ACC112 (cell line): ENCODE data around the gene GALT.
"Not testable (repeated sequence)": the region's sequence is repeated elsewhere in the genome, so short reads cannot be mapped to it uniquely, and the experiment has no call there.

ENCODE experiments used
- H2AFZ ChIP-seq: fragments of 200-600 bp; sonication (generic); one replicate; pipeline ENCODE4 v1.6.0; 2017; ENCODE audit warnings: antibody characterized with exemption, low read length; ENCODE audit not compliant: unreplicated experiment
- H3K27ac ChIP-seq: fragments of 200-600 bp; sonication (generic); 2 replicates; pipeline ENCODE4 v1.5.1; 2014; ENCODE audit warnings: low read depth, mild to moderate bottlenecking, antibody characterized with exemption, low read length, moderate library complexity
- H3K27me3 ChIP-seq: fragments of 200-600 bp; sonication (generic); 2 replicates; pipeline ENCODE4 v1.6.1; 2014; ENCODE audit warnings: mild to moderate bottlenecking, antibody characterized with exemption, low read length, moderate library complexity, mixed read lengths; ENCODE audit not compliant: insufficient read depth
- H3K36me3 ChIP-seq: fragments of 200-600 bp; sonication (generic); 2 replicates; pipeline ENCODE4 v1.6.1; 2016; ENCODE audit warnings: mild to moderate bottlenecking, antibody characterized with exemption, low read length, moderate library complexity, mixed read lengths; ENCODE audit not compliant: insufficient read depth
- H3K4me1 ChIP-seq: fragments of 200-600 bp; sonication (generic); one replicate; pipeline ENCODE4 v1.6.1; 2016; ENCODE audit warnings: low read length, mixed read lengths; ENCODE audit not compliant: insufficient read depth, unreplicated experiment, control insufficient read depth
- H3K4me3 ChIP-seq: fragments of 200-600 bp; sonication (generic); 2 replicates; pipeline ENCODE4 v1.5.1; 2014; ENCODE audit warnings: mild to moderate bottlenecking, low read depth, low read length
- H3K79me2 ChIP-seq: fragments of 200-600 bp; sonication (generic); one replicate; pipeline ENCODE4 v1.6.0; 2016; ENCODE audit warnings: low read length; ENCODE audit not compliant: control insufficient read depth, unreplicated experiment, insufficient read depth

The GALT gene

DNA sequence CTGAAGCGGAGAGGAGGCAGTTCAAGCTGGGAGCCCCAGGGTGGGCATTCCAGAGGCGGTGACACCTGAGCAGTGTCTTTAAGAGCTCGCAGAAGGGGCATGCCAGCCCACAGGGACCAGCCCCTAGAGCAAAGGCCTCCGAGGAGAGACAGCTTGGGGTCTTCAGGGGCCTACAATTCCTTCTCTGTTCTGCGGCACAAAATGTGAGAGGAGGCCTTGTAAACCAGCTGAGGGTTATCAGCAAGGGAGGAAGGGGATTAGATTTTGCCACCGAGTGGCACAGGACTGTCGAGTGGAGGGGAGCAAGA, 8.4 kb upstream of the GALT start:
- Histone ChIP-seq H3K27me3 (no peaks in the 10 kb centered on the region), H3K27ac (no peak overlapping the region), H3K4me3 (peak overlapping the region; percentile 98), H3K79me2 (peaks cover 23% of the 10 kb centered on the region), H2AFZ (peak overlapping the region; percentile 91), H3K36me3 (no peaks in the 10 kb centered on the region), H3K4me1 (peaks cover 18% of the 10 kb centered on the region)

DNA sequence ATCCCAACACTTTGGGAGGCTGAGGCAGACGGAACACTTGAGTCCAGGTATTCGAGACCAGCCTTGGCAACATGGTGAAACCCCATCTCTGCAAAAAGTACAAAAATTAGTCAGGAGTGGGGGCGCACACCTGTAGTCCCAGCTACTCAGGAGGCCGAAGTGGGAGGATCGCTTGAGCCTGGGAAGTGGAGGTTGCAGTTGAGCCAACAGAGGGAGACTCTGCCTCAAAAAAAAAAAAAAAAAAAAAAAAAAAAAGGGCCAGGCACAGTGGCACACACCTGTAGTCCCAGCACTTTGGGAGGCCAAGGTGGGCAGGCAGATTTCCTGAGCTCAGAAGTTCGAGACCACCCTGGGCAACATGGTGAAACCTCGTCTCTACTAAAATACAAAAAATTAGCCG, 7.2 kb upstream of the GALT start:
- not testable (repeated sequence) for H3K27me3 ChIP-seq, H2AFZ ChIP-seq, H3K27ac ChIP-seq, H3K4me3 ChIP-seq, H3K36me3 ChIP-seq
- Histone ChIP-seq H3K79me2 (peaks cover 23% of the 10 kb centered on the region), H3K4me1 (peaks cover 18% of the 10 kb centered on the region)

DNA sequence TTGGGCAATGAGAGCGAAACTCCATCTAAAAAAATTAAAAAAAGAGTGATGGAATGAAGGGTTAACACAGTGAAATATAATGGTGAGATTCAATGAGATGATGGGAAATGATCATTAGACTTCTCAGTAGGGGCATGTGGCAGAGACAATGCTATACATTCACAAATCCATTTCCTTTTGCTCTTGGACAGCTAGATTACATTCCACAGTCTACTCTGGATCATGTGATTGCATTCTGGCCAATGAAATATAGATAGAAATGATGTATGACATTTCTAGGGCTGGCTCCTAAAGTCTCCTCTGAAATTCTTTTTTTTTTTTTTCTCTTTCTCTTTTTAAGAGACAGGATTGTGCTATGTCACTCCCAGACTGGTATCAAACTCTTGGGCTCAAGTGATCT, 3.8 kb upstream of the GALT start:
- Histone ChIP-seq H3K79me2 (peaks cover 6% of the 10 kb centered on the region), H3K27ac (no peak overlapping the region), H3K27me3 (no peaks in the 10 kb centered on the region), H2AFZ (no peak overlapping the region), H3K4me3 (no peak overlapping the region), H3K4me1 (peaks cover 19% of the 10 kb centered on the region), H3K36me3 (no peaks in the 10 kb centered on the region)

DNA sequence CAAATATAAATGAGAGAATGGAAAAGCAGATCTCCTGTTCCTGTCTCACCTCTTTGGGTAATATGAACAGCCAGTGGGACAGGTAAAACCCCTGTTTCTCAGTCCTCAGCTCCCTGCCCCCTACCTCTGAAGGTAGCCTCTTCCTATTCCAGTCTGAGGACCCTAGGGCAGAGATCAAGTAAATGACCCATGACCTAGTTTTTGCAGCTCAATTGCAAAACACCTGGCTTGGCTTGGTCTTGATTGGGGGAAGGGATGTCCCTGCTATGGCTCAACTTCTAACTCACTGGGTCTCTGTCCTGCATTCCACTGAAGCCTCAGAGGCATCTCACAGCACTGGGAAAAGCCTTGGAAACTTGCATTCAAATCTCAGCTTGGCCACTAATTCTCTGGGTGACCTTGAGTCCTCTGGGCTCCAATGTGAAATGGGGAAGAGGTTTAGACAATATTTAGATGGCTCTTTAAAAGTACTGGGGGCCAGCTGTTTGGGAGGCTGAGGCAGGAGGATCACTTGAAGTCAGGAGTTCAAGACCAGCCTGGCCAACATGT, 1.6 kb upstream of the GALT start:
- Histone ChIP-seq H2AFZ (no peak overlapping the region), H3K4me3 (no peak overlapping the region), H3K4me1 (peaks cover 19% of the 10 kb centered on the region), H3K36me3 (no peaks in the 10 kb centered on the region), H3K27me3 (no peaks in the 10 kb centered on the region), H3K27ac (no peak overlapping the region), H3K79me2 (peaks cover 12% of the 10 kb centered on the region)

DNA sequence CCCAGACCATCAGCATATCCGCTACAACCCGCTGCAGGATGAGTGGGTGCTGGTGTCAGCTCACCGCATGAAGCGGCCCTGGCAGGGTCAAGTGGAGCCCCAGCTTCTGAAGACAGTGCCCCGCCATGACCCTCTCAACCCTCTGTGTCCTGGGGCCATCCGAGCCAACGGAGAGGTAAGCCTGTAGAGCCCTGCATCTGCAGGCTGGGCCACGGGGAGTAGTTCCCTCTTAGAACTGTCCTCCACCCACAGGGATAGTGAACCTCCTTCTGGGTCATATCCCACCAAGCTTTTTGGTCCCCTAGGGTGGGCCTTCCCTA, 569 bp downstream of the GALT start:
- H3K27ac ChIP-seq: peak overlapping the region; percentile 40; the same call in 1 of the 2 replicates
- H3K36me3 ChIP-seq: no peaks in the 10 kb centered on the region
- H3K4me1 ChIP-seq: peaks cover 30% of the 10 kb centered on the region
- peak overlapping the region; percentile 89 for H3K4me3 ChIP-seq
- peak overlapping the region; percentile 79 for H2AFZ ChIP-seq
- no peaks in the 10 kb centered on the region for H3K27me3 ChIP-seq
- H3K79me2 ChIP-seq: peaks cover 12% of the 10 kb centered on the region

DNA sequence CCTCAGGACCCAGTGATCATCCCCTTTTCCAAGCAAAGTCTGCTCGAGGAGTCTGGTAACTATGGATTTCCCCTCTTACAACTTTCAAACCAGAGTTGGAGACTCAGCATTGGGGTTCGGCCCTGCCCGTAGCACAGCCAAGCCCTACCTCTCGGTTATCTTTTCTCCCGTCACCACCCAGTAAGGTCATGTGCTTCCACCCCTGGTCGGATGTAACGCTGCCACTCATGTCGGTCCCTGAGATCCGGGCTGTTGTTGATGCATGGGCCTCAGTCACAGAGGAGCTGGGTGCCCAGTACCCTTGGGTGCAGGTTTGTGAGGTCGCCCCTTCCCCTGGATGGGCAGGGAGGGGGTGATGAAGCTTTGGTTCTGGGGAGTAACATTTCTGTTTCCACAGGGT, 1.2 kb downstream of the GALT start:
- H3K27ac ChIP-seq: no peak overlapping the region
- H3K27me3 ChIP-seq: no peaks in the 10 kb centered on the region
- H2AFZ ChIP-seq: no peak overlapping the region
- H3K79me2 ChIP-seq: peaks cover 12% of the 10 kb centered on the region
- peaks cover 36% of the 10 kb centered on the region for H3K4me1 ChIP-seq
- H3K36me3 ChIP-seq: no peaks in the 10 kb centered on the region
- peak overlapping the region; percentile 89 for H3K4me3 ChIP-seq

DNA sequence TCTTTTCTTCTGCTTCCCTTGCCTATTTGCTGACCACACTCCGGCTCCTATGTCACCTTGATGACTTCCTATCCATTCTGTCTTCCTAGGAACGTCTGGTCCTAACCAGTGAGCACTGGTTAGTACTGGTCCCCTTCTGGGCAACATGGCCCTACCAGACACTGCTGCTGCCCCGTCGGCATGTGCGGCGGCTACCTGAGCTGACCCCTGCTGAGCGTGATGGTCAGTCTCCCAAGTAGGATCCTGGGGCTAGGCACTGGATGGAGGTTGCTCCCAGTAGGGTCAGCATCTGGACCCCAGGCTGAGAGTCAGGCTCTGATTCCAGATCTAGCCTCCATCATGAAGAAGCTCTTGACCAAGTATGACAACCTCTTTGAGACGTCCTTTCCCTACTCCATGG, 2.2 kb downstream of the GALT start:
- no peak overlapping the region for H2AFZ ChIP-seq
- no peak overlapping the region for H3K4me3 ChIP-seq
- H3K4me1 ChIP-seq: peaks cover 46% of the 10 kb centered on the region
- no peaks in the 10 kb centered on the region for H3K36me3 ChIP-seq
- no peak overlapping the region for H3K27ac ChIP-seq
- peaks cover 12% of the 10 kb centered on the region for H3K79me2 ChIP-seq
- no peaks in the 10 kb centered on the region for H3K27me3 ChIP-seq

DNA sequence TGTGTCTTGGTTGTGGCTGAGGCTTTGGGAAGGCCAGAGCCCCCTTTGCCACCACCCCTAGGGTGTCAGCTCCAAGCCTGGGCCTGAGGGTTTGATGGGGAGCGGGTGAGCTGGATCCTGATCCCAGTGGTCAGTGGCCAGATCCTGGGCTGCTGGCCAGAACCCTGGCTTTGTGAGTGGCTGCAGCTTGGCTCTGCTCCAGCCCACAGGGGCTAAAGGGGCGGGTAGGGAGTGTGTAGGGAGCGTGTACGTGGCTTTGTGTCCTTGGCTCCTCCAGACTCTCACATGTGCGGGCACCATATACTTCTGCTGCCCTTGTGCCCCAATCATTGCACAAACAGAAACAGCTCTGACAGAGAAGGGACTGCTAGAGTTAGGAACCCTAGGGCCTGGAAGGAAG, 4.3 kb downstream of the GALT start:
- Histone ChIP-seq H3K79me2 (peaks cover 12% of the 10 kb centered on the region), H3K36me3 (no peaks in the 10 kb centered on the region), H3K4me3 (no peak overlapping the region), H2AFZ (no peak overlapping the region), H3K27me3 (no peaks in the 10 kb centered on the region), H3K4me1 (peaks cover 51% of the 10 kb centered on the region), H3K27ac (peak overlapping the region; percentile 62)

DNA sequence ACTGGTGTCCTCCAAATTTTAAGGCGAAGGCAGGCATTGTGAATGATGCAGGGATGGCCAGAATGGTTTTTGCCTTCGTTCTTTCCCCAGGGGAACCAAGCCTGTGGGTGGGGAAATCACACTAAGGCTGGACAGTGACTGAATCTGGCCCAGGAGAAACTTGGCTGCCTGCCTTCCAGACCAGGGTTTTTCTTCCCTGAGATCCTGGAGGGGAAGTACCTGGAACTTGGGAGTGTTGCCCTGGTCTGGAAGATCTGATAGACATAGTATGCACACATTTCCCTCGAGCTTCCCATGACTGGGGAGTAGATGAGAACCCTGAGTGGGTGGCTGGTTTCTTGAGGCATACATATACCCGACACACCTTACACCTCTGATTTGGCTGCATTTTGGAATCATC, 4.8 kb downstream of the GALT start:
- Histone ChIP-seq H3K4me1 (peaks cover 47% of the 10 kb centered on the region), H3K27me3 (no peaks in the 10 kb centered on the region), H3K79me2 (peaks cover 12% of the 10 kb centered on the region), H2AFZ (peak overlapping the region; percentile 93), H3K27ac (peak overlapping the region; percentile 62), H3K36me3 (no peaks in the 10 kb centered on the region), H3K4me3 (peak overlapping the region; percentile 76)

DNA sequence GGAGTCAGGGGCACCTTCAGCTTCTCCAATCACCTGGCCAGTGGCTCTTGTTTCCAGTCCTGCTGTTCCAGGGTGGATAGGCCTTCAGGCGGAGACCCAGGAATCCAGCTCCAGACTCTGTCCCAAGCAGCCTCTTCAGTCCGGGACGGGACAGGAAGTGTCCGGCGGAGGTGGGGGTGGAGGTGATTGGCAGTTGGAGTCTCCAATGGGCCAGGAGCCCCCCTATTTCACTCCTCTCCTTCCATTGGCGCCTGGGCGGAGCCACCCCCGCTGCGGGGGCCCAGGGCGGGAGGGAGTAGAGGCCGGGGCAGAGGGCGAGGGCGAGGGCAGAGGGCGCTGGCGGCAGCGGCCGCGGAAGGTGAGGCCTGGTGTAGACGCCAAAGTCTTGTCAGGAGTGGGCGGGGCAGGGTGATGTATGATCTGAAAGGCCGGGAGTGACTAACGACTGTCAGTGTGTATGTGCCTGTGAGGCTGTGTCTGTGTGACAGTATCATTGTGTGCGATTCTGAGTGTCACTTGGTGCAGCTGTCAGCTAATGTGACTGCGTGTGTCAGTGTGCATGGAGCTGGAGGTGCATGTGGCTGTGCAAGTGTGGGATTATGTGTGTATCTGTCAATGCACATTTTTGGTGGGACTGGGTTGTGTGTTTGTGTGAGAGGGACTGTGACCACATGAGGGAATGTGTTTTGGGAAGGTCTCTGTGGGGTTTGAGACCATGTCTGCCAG, 5.6 kb downstream of the GALT start, which contains the start of gene IL11RA:
IL11RA (plus strand) TSS at position 310 of the 726 bp plus-strand sequence. CDS start 3,033 bp downstream, outside the sequence.
- Histone ChIP-seq H2AFZ (peak within 1 kb of the TSS; percentile 93), H3K4me3 (peak within 1 kb of the TSS; percentile 76), H3K36me3 (no peaks in the 10 kb centered on the region), H3K79me2 (peaks cover 12% of the 10 kb centered on the region), H3K4me1 (peaks cover 47% of the 10 kb centered on the region), H3K27me3 (no peaks in the 10 kb centered on the region), H3K27ac (peak within 1 kb of the TSS; percentile 62)

DNA sequence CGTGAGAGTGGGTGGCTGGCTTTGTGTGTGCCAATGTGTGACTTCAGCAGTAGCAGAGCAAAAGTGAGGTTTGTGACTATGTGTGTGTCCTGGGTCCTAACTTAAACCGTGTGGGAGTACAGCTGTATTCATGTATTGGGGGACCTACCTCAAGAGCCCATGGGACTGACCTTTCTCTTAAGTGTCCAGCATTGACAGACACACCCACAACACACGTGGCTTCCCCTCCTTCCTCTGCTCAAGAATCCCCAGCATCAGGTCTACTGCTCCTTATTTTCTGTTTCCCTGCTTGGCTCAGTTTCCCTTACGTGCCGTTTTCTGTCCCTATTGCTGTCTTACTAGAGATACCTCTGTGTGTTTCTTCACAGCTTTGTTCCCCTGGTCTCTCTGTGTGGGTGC, 6.1 kb downstream of the GALT start:
- Histone ChIP-seq H3K4me3 (peak overlapping the region; percentile 76), H3K4me1 (peaks cover 42% of the 10 kb centered on the region), H3K36me3 (no peaks in the 10 kb centered on the region), H3K27ac (peak overlapping the region; percentile 41), H2AFZ (peak overlapping the region; percentile 53), H3K27me3 (no peaks in the 10 kb centered on the region), H3K79me2 (peaks cover 8% of the 10 kb centered on the region)
